Karpas-422 (cell line): Measurements from ENCODE around the gene TMEM219. TPM values are rescaled to one million over a fixed set of nuclear protein-coding genes. Genes with fewer than 3 reads are reported as not detected.
A peak's percentile ranks its signal among the peaks of the same experiment; 100 is the strongest.

Experiments
- DNase-seq: peaks from one replicate; pipeline ENCODE4 v3.0.0-alpha.2; 2015
- H2AFZ ChIP-seq: fragments of 200-600 bp; sonication (generic); 2 replicates; pipeline ENCODE4 v1.6.1; 2014; ENCODE audit warnings: antibody characterized with exemption, low read length, mixed read lengths
- H3K27ac ChIP-seq: fragments of 200-600 bp; sonication (generic); 2 replicates; pipeline ENCODE4 v1.5.1; 2014; ENCODE audit warnings: mild to moderate bottlenecking, low read length, moderate library complexity
- H3K27me3 ChIP-seq: fragments of 200-600 bp; sonication (generic); 2 replicates; pipeline ENCODE4 v1.6.1; 2014; ENCODE audit warnings: low read length, mixed read lengths
- H3K36me3 ChIP-seq: fragments of 200-600 bp; sonication (generic); 2 replicates; pipeline ENCODE4 v1.6.1; 2014; ENCODE audit warnings: low read length, mixed read lengths; ENCODE audit not compliant: insufficient read depth
- H3K4me1 ChIP-seq: fragments of 200-600 bp; sonication (generic); 2 replicates; pipeline ENCODE4 v1.6.1; 2014; ENCODE audit warnings: mild to moderate bottlenecking, low read length, mixed read lengths
- H3K4me2 ChIP-seq: fragments of 200-600 bp; sonication (generic); 2 replicates; pipeline ENCODE4 v1.6.1; 2014; ENCODE audit warnings: low read length, low read depth, mild to moderate bottlenecking; ENCODE audit not compliant: poor library complexity, severe bottlenecking
- H3K4me3 ChIP-seq: fragments of 200-600 bp; sonication (generic); 2 replicates; pipeline ENCODE4 v1.5.1; 2014; ENCODE audit warnings: mild to moderate bottlenecking, antibody characterized with exemption, low read length, mixed read lengths
- H3K79me2 ChIP-seq: fragments of 200-600 bp; sonication (generic); 2 replicates; pipeline ENCODE4 v1.6.1; 2014; ENCODE audit warnings: mild to moderate bottlenecking, low read length, mixed read lengths
- H3K9ac ChIP-seq: fragments of 200-600 bp; sonication (generic); 2 replicates; pipeline ENCODE4 v1.6.0; 2014; ENCODE audit warnings: low read length
- H3K9me2 ChIP-seq: fragments of 200-600 bp; sonication (generic), shearing (Covaris generic); replicated peaks from 2 replicates; pipeline ENCODE4 v1.6.0; 2014; ENCODE audit warnings: mild to moderate bottlenecking, low read length, moderate library complexity; ENCODE audit not compliant: insufficient read depth
- H3K9me3 ChIP-seq: fragments of 300-700, 200-600 bp; sonication (generic); 2 replicates; pipeline ENCODE4 v1.6.1; 2014; ENCODE audit warnings: low read length, mixed read lengths
- H4K20me1 ChIP-seq: fragments of 200-600 bp; sonication (generic); 2 replicates; pipeline ENCODE4 v1.6.1; 2014; ENCODE audit warnings: mild to moderate bottlenecking, antibody characterized with exemption, low read length, low read depth; ENCODE audit not compliant: insufficient read depth
- total RNA-seq: library from RNA; depleted of rRNA; stranded (reverse); fragments of >200 nt; shearing (Covaris generic); gene quantifications from 2 replicates; pipeline ENCODE4 v1.2.3, GENCODE V29; 2014; ENCODE audit warnings: low replicate concordance

Gene TMEM219
- total RNA-seq, 1 experiment from 2014 or later, result 120 TPM

GRCh38 chr16:29983420-29984136 lies 21.7 kb downstream of the TMEM219 start:
- DNase-seq, result no peak
- no peak overlapping the region for H3K4me3 ChIP-seq
- H3K36me3 ChIP-seq, result peaks cover 32% of the 10 kb centered on the region
- H2AFZ ChIP-seq, result no peak overlapping the region
- no peaks in the 10 kb centered on the region for H4K20me1 ChIP-seq
- H3K27me3 ChIP-seq, result no peaks in the 10 kb centered on the region
- H3K79me2 ChIP-seq, result no peaks in the 10 kb centered on the region
- no peaks in the 10 kb centered on the region for H3K4me1 ChIP-seq
- no peak overlapping the region for H3K4me2 ChIP-seq
- H3K9me2 ChIP-seq, result no peaks in the 10 kb centered on the region
- H3K9me3 ChIP-seq, result no peaks in the 10 kb centered on the region
- no peak overlapping the region for H3K27ac ChIP-seq
- no peak overlapping the region for H3K9ac ChIP-seq

GRCh38 chr16:29984137-29984763 lies 22.4 kb downstream of the TMEM219 start:
- H3K9me3 ChIP-seq, result no peaks in the 10 kb centered on the region
- H3K4me2 ChIP-seq, result no peak overlapping the region
- H3K27ac ChIP-seq, result no peak overlapping the region
- DNase-seq, result no peak
- H3K4me1 ChIP-seq, result no peaks in the 10 kb centered on the region
- H3K36me3 ChIP-seq, result peaks cover 28% of the 10 kb centered on the region
- H3K9me2 ChIP-seq, result no peaks in the 10 kb centered on the region
- no peak overlapping the region for H2AFZ ChIP-seq
- H3K4me3 ChIP-seq, result no peak overlapping the region
- H4K20me1 ChIP-seq, result no peaks in the 10 kb centered on the region
- no peak overlapping the region for H3K9ac ChIP-seq
- no peaks in the 10 kb centered on the region for H3K79me2 ChIP-seq
- no peaks in the 10 kb centered on the region for H3K27me3 ChIP-seq

GRCh38 chr16:29984764-29985147 lies 22.9 kb downstream of the TMEM219 start:
- Histone ChIP-seq H3K27me3 (no peaks in the 10 kb centered on the region), H2AFZ (no peak overlapping the region), H3K36me3 (peaks cover 27% of the 10 kb centered on the region), H4K20me1 (no peaks in the 10 kb centered on the region), H3K9me3 (no peaks in the 10 kb centered on the region), H3K79me2 (no peaks in the 10 kb centered on the region), H3K27ac (no peak overlapping the region), H3K4me3 (no peak overlapping the region), H3K4me2 (no peak overlapping the region), H3K4me1 (no peaks in the 10 kb centered on the region), H3K9ac (no peak overlapping the region), H3K9me2 (no peaks in the 10 kb centered on the region)
- DNase-seq, result no peak

- Histone ChIP-seq H3K9ac (no peak overlapping the region), H3K9me3 (no peaks in the 10 kb centered on the region), H3K4me2 (no peak overlapping the region), H3K79me2 (no peaks in the 10 kb centered on the region), H3K4me3 (no peak overlapping the region), H3K36me3 (peaks cover 24% of the 10 kb centered on the region), H3K9me2 (no peaks in the 10 kb centered on the region), H3K27ac (no peak overlapping the region), H4K20me1 (no peaks in the 10 kb centered on the region), H3K4me1 (no peaks in the 10 kb centered on the region), H2AFZ (no peak overlapping the region), H3K27me3 (no peaks in the 10 kb centered on the region)
- DNase-seq, result peak; percentile 32
Measured at GRCh38 chr16:29985271-29985811, 23.5 kb downstream of the TMEM219 start.

- no peak overlapping the region for H3K4me3 ChIP-seq
- no peaks in the 10 kb centered on the region for H3K9me2 ChIP-seq
- no peak overlapping the region for H3K27ac ChIP-seq
- H3K9ac ChIP-seq, result no peak overlapping the region
- no peak overlapping the region for H2AFZ ChIP-seq
- H3K4me2 ChIP-seq, result no peak overlapping the region
- H3K79me2 ChIP-seq, result no peaks in the 10 kb centered on the region
- H4K20me1 ChIP-seq, result no peaks in the 10 kb centered on the region
- H3K36me3 ChIP-seq, result peaks cover 17% of the 10 kb centered on the region
- DNase-seq, result peak; percentile 26
- H3K9me3 ChIP-seq, result no peaks in the 10 kb centered on the region
- H3K27me3 ChIP-seq, result no peaks in the 10 kb centered on the region
- H3K4me1 ChIP-seq, result no peaks in the 10 kb centered on the region
Measured at GRCh38 chr16:29986231-29986630, 24.4 kb downstream of the TMEM219 start.

- Histone ChIP-seq H3K4me2 (no peak overlapping the region), H2AFZ (no peak overlapping the region), H3K36me3 (peaks cover 13% of the 10 kb centered on the region), H4K20me1 (no peaks in the 10 kb centered on the region), H3K9me2 (no peaks in the 10 kb centered on the region), H3K27me3 (no peaks in the 10 kb centered on the region), H3K9me3 (no peaks in the 10 kb centered on the region), H3K9ac (no peak overlapping the region), H3K27ac (no peak overlapping the region), H3K4me3 (no peak overlapping the region), H3K4me1 (no peaks in the 10 kb centered on the region), H3K79me2 (no peaks in the 10 kb centered on the region)
- DNase-seq, result no peak
Measured at GRCh38 chr16:29986931-29987330, 25.1 kb downstream of the TMEM219 start.

GRCh38 chr16:29987371-29988085 lies 25.6 kb downstream of the TMEM219 start:
- Histone ChIP-seq H3K79me2 (no peaks in the 10 kb centered on the region), H4K20me1 (no peaks in the 10 kb centered on the region), H3K27ac (no peak overlapping the region), H3K9ac (no peak overlapping the region), H3K36me3 (peaks cover 13% of the 10 kb centered on the region), H3K4me2 (no peak overlapping the region), H3K9me2 (no peaks in the 10 kb centered on the region), H3K4me1 (no peaks in the 10 kb centered on the region), H2AFZ (no peak overlapping the region), H3K9me3 (no peaks in the 10 kb centered on the region), H3K4me3 (no peak overlapping the region), H3K27me3 (no peaks in the 10 kb centered on the region)
- peak; percentile 14 for DNase-seq
